B cell (primary cell): ENCODE measurements around the gene APIP.

Source experiments
- CTCF ChIP-seq: fragments of 200-600 bp; IDR thresholded peaks from one replicate; pipeline ENCODE4 v1.8.0; 2022; ENCODE audit warnings: antibody characterized with exemption, mild to moderate bottlenecking
- EZH2 ChIP-seq: IDR thresholded peaks from 2 replicates; pipeline ENCODE4 v1.6.1; 2012; ENCODE audit warnings: borderline replicate concordance, low read depth, mild to moderate bottlenecking, moderate library complexity, low read length; ENCODE audit not compliant: insufficient read depth, poor library complexity, severe bottlenecking

GRCh38 chr11:34865261-34865660, 50.9 kb downstream of the APIP start:
- TF ChIP-seq CTCF (no peak), EZH2 (no peak)
